ENCODE results near the gene STPG1.

DNA sequence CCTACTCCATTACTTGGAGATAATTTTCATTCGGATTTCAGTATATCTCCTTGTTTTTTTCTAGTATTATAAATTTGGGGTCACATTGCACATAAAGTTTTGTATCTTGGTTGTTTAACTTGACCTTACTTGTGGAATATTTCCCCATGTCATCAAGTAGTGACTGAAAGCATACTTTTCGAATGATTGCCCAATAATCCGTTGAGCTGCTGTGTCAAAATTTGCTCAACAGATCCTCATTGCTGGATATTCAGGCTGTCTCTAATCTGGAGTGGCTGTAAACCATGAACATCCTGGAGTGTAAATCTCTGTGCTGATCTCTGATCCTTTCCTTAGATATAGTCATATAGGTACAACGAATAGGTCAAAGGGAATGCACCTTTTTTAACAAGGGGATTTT, 7.0 kb upstream of the STPG1 start:
- TF ChIP-seq POLR2AphosphoS5 (IDR thresholded peaks at IDR 0.05; ENCODE audit: low read depth) = no peak
- TF ChIP-seq, protein P1, sequence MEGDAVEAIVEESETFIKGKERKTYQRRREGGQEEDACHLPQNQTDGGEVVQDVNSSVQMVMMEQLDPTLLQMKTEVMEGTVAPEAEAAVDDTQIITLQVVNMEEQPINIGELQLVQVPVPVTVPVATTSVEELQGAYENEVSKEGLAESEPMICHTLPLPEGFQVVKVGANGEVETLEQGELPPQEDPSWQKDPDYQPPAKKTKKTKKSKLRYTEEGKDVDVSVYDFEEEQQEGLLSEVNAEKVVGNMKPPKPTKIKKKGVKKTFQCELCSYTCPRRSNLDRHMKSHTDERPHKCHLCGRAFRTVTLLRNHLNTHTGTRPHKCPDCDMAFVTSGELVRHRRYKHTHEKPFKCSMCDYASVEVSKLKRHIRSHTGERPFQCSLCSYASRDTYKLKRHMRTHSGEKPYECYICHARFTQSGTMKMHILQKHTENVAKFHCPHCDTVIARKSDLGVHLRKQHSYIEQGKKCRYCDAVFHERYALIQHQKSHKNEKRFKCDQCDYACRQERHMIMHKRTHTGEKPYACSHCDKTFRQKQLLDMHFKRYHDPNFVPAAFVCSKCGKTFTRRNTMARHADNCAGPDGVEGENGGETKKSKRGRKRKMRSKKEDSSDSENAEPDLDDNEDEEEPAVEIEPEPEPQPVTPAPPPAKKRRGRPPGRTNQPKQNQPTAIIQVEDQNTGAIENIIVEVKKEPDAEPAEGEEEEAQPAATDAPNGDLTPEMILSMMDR (IDR thresholded peaks at IDR 0.05; ENCODE audit: insufficient read depth, low read length) = no peak
- TF ChIP-seq SPI1 (IDR thresholded peaks at IDR 0.05; ENCODE audit: borderline replicate concordance, low read depth) = no peak
- TF ChIP-seq GABPA (IDR thresholded peaks at IDR 0.05; ENCODE audit: low read depth) = no peak
